ENCODE measurements around the gene NUAK1.

The NUAK1 gene

GRCh38 chr12:106138633-106139421, at the start of gene NUAK1:
Gene NUAK1, minus strand, starts transcription at chr12:106138954. Its CDS starts 301 bp downstream, at chr12:106138653.
- peak; percentile 31 to 85 for DNase-seq

- DNase-seq = no peak
Measured at GRCh38 chr12:106188256-106188655, 49.5 kb upstream of the NUAK1 start.

- no peak for DNase-seq
Measured at GRCh38 chr12:106187842-106188241, 49.1 kb upstream of the NUAK1 start.

- DNase-seq = no peak
Measured at GRCh38 chr12:106187155-106187789, 48.5 kb upstream of the NUAK1 start.

DNA sequence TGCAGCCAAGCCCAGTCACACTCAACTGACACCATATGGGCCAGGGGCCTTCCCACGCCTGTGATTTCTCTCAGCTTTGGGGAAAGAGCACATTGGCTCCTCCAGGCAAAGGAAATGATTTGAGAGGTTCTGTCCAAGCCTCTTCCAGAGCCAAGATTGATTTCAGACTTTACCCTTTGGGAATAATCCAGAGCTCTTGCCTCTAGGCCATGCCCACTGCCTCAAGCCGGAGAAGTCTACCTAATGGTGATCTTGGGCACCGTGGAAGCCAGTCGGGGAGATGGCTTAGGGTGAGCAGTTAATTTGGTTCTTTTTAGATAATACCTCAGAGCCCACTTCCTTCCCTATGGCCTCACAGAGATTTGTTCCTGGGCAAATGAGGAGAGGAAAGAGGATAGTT, 45.0 kb upstream of the NUAK1 start:
- DNase-seq = no peak

DNA sequence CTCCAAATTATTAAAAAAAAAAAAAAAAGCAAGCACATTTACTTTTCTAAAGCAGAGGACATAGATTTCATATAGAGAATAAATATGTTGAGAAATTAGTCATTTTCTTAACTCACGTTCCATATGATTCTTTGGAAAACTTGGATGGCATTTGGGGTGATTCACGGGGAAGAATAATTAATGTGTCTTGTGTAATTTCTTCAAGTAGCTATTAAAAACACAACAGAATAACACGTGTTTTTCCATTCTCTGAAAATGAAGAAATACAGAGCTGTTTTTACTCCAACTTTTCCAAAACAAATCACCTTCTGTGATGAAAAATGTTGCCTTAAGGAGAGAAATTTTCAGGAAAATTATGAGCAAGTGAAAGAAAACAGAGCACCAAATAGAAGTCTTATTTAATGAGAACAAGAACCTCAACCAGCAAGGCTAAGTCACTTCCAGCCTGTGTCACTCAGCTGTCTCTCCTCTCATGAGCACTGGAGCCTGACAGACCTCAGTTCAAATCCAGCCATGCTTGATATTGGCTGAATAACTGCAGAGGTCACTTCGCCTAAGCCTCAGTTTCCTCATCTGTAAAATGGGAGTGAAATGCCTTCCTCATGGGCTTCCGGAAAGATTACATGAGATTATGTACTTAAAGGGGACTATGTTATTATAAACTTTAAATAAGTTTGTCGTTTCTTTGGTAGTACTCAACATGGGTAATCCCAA, 42.8 kb upstream of the NUAK1 start:
- DNase-seq = no peak

DNA sequence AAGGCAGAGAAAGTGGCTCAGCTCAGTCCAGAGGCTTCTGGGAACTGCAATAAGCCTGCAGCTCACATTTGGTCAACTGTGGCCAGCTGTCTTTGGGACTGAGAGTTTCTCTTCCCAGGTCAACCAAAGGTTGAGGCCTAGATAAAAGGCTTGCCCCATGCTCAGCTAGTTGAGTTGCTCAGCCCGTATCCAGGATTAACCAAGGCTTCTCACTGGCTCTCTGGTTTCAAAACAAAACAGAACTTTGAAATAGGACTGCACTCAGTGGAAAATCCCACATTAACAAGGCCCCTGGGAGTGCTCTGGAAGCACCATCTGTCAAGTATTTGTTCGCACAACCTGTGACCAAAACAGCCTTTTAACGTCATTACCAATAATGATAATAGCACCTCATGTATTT, 40.3 kb upstream of the NUAK1 start:
- peak in 1 of 2 experiments; percentile 5 for DNase-seq

DNA sequence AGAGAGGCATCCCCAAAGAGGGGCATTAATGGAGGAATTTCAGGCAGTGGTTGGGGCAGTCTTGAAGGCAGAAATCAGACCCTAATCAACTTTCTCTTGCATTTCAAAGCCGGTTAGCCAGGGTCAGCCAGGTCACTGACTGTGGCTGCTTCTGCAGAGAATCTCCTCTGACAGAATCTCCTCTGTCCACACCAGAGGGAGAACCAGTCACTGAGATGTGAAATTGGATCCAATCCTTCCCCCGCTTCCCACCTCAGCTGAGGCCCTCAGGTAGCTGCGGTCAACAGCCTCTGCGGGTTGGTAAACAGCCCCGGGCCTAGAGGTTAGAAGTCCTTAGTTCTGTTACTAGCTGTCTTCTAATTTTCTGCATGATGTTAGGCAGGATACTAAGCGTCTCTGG, 39.8 kb upstream of the NUAK1 start:
- DNase-seq = peak in 1 of 2 experiments; percentile 4

- no peak for DNase-seq
Measured at GRCh38 chr12:106176560-106176959, 37.8 kb upstream of the NUAK1 start.

- DNase-seq = no peak
Measured at GRCh38 chr12:106174876-106175275, 36.1 kb upstream of the NUAK1 start.

DNA sequence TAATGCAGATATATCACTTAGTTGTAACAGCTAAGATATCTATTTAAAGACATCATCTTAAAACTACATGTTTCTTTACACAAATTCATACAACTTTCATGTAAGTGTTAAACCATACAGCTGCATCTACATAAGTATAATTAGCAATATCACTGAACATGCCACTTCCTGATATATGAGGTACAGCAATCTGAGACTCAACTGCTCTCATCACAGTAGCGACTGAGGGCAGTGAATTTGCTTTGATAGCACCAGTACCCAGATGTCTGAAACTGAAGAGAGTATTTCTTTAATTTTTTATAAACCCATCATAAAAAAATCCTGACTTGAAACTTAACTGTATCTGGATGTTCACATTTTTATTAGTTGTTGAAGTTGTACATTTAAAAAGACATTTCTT, 34.7 kb upstream of the NUAK1 start:
- DNase-seq = no peak

GRCh38 chr12:106171117-106171750, 32.5 kb upstream of the NUAK1 start:
- no peak for DNase-seq

DNA sequence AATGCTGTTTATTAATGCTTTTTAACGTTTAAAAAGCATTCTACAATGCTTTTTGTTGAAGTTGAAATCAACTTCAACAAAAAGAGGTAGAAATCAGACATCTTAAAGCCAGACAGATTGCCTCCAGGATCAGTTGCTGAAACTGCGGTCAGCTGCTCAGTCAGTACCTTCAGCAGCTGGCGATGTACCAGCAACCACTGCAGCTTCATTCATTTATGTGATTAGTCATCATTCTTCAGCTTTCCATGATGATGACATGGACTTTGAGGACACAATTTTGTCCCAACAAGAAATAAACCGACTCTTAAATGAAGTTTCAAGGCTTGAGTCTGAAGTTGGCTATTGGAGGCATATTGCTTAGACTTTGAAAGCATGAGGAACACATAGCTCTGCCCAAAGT, 31.5 kb upstream of the NUAK1 start:
- no peak for DNase-seq

DNA sequence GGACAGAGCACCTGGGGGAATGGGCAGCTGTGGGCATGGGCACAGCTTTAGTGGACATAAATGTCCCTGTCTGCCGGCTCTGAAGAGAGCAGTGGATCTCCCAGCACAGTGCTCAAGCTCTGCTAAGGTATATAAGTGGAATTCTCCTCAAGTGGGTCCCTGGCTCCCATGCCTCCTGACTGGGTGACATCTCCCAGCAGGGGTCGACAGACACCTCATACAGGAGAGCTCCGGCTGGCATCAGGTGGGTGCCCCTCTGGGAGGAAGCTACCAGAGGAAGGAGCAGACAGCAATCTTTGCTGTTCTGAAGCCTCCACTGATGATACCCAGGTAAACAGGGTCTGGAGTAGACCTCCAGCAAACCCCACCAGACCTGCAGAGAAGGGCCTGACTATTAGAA, 25.0 kb upstream of the NUAK1 start:
- DNase-seq = no peak

DNA sequence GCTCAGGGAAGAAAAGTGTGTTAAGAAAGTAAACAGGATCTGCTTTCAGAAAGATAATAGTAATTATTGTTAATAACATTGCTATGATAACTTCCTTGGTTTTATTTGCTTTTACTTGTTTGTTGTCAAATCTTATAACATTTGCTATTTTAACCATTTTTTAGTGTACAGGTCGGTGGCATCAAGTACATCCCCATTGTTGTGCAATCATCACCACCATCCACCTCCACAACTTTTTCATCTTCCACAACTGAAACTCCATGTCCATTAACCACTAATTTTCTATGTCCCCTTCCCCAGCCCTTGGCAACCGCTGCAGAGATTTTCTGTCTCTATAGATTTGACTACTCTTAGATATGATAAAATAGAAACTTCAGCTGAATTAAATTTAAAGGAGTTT, 22.7 kb upstream of the NUAK1 start:
- no peak for DNase-seq

- DNase-seq = no peak
Measured at GRCh38 chr12:106160915-106161314, 22.2 kb upstream of the NUAK1 start.

DNA sequence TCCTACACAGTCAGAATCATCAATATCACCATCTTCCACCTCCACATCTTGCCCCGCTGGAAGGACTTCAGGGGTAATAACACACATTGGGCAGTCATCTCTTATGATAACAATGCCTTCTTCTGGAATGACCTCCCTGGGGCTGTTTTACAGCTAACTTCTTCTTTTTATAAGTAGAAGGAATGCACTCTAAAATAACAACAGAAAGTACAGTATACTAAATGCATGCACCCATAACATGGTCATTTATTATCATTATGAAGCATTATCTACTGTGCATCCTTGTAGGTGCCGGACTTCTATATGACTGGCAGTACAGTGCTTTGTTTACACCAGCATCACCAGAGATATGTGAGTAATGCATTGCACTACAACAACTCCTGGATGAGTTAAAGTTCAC, 19.0 kb upstream of the NUAK1 start:
- no peak for DNase-seq

- no peak for DNase-seq
Measured at GRCh38 chr12:106154751-106155273, 16.1 kb upstream of the NUAK1 start.

DNA sequence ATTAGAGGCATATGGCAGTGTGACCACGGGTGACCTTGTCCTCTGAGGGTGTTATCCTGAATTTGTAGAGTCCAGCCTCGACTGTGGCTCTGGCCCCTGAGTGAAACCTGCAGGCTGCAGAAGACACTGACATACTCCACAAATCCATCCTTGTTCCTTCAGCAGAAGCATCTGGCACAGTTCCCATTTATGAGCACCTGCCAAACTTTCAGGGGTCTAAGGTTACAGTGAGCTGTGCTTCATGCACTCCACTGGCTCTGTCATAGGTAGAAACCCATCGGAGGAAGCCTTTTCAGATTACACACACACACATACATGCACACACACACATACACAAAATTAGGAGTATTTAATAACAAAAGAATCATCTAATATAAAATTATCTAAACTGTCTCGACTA, 13.6 kb upstream of the NUAK1 start:
- no peak for DNase-seq

DNA sequence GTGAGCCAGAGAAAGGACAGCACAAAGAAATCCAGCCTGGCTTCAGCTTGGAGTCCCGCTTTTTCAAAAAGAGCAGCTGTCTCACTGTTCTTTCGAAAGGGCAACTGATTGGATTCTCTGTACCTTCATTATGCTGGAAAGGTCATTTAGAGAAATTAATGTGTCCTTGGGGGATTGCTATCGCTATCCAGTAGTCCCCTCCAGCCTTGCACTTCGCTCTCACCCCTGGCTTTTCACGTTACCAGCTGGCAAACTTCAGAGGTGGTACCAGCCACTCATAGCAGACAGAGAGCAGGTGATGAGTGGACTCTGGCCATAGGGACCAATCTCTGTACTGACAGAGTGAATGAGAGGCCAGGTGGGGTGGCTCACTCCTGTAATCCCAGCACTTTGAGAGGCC, 11.8 kb upstream of the NUAK1 start:
- DNase-seq = no peak

- DNase-seq = peak in 1 of 2 experiments; percentile 22
Measured at GRCh38 chr12:106149096-106149784, 10.5 kb upstream of the NUAK1 start.

- no peak for DNase-seq
Measured at GRCh38 chr12:106147956-106148355, 9.2 kb upstream of the NUAK1 start.

DNA sequence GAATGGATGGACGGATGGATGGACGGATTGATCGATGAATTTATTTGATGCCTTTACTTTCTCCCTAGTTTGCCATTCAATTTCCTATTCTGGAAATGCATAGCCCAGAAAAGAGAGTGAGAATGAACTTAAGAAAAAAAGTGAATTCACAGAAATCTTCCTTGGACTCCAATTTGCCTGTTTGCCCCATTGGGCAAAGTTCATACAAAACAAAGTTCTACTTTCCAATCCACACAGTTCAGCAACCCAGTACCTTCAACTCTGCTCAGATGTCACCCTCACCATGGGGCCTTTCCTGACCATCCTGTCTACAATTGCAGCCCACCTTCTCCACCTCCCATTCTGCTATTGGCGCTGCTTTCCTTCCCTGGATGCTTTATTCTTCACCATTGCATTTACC, 8.2 kb upstream of the NUAK1 start:
- DNase-seq = no peak

All from NCI-H526 (cell line).